Measurements from ENCODE around the gene SORT1.
"Not testable (repeated sequence)": the region's sequence is repeated elsewhere in the genome, so short reads cannot be mapped to it uniquely, and the experiment has no call there.

SORT1 gene

GRCh38 chr1:109306832-109307273 lies 90.9 kb downstream of the SORT1 start, which contains the start of gene MYBPHL:
Gene MYBPHL (minus strand): TSS chr1:109307011. CDS start chr1:109306991, 20 bp downstream.
- Histone ChIP-seq H3K27me3 (replicated peaks; ENCODE audit: control insufficient read depth, insufficient read depth, low read length) (no peaks in the 10 kb centered on the region), H3K4me3 (ENCODE audit: low read length) (no peak within 1 kb of the TSS), H3K36me3 (ENCODE audit: control insufficient read depth, insufficient read depth, low read length, severe bottlenecking) (peaks cover 42% of the 10 kb centered on the region), H3K9me3 (ENCODE audit: control insufficient read depth, low read length) (no peaks in the 10 kb centered on the region), H3K9ac (ENCODE audit: low read length) (no peak within 1 kb of the TSS), H3K4me1 (ENCODE audit: control insufficient read depth, insufficient read depth, low read length) (peaks cover 11% of the 10 kb centered on the region)
- no peak for DNase-seq (ENCODE audit: low read depth)

- H3K36me3 ChIP-seq (ENCODE audit: control insufficient read depth, insufficient read depth, low read length, severe bottlenecking), result peaks cover 34% of the 10 kb centered on the region
- not testable (repeated sequence) for H3K9me3 ChIP-seq (ENCODE audit: control insufficient read depth, low read length); H3K9ac ChIP-seq (ENCODE audit: low read length); H3K27me3 ChIP-seq (replicated peaks; ENCODE audit: control insufficient read depth, insufficient read depth, low read length); H3K4me3 ChIP-seq (ENCODE audit: low read length); DNase-seq (ENCODE audit: low read depth)
- peaks cover 11% of the 10 kb centered on the region for H3K4me1 ChIP-seq (ENCODE audit: control insufficient read depth, insufficient read depth, low read length)
These were observed 91.7 kb downstream of the SORT1 start for GRCh38 chr1:109305991-109306390.

- DNase-seq (ENCODE audit: low read depth), result no peak
- H3K9me3 ChIP-seq (ENCODE audit: control insufficient read depth, low read length), result no peaks in the 10 kb centered on the region
These were observed 93.3 kb downstream of the SORT1 start for GRCh38 chr1:109304226-109304920.

GRCh38 chr1:109301874-109302273 lies 95.8 kb downstream of the SORT1 start:
- H3K27me3 ChIP-seq (replicated peaks; ENCODE audit: control insufficient read depth, insufficient read depth, low read length), result no peaks in the 10 kb centered on the region
- no peaks in the 10 kb centered on the region for H3K9me3 ChIP-seq (ENCODE audit: control insufficient read depth, low read length)
- H3K4me1 ChIP-seq (ENCODE audit: control insufficient read depth, insufficient read depth, low read length), result peaks cover 31% of the 10 kb centered on the region
- H3K9ac ChIP-seq (ENCODE audit: low read length), result no peak overlapping the region
- no peak for DNase-seq (ENCODE audit: low read depth)
- H3K4me3 ChIP-seq (ENCODE audit: low read length), result no peak overlapping the region
- H3K36me3 ChIP-seq (ENCODE audit: control insufficient read depth, insufficient read depth, low read length, severe bottlenecking), result no peaks in the 10 kb centered on the region

More at GRCh38 chr1:109304226-109304920, 93.3 kb downstream of the SORT1 start:
- H3K4me1 ChIP-seq (ENCODE audit: control insufficient read depth, insufficient read depth, low read length), result peaks cover 21% of the 10 kb centered on the region
- no peak overlapping the region for H3K4me3 ChIP-seq (ENCODE audit: low read length)
- no peaks in the 10 kb centered on the region for H3K27me3 ChIP-seq (replicated peaks; ENCODE audit: control insufficient read depth, insufficient read depth, low read length)
- H3K9ac ChIP-seq (ENCODE audit: low read length), result no peak overlapping the region
- H3K36me3 ChIP-seq (ENCODE audit: control insufficient read depth, insufficient read depth, low read length, severe bottlenecking), result peaks cover 18% of the 10 kb centered on the region

GRCh38 chr1:109300650-109301151 lies 97.0 kb downstream of the SORT1 start:
- Histone ChIP-seq H3K9ac (ENCODE audit: low read length) (no peak overlapping the region), H3K4me1 (ENCODE audit: control insufficient read depth, insufficient read depth, low read length) (peaks cover 31% of the 10 kb centered on the region), H3K27me3 (replicated peaks; ENCODE audit: control insufficient read depth, insufficient read depth, low read length) (no peaks in the 10 kb centered on the region), H3K9me3 (ENCODE audit: control insufficient read depth, low read length) (no peaks in the 10 kb centered on the region), H3K36me3 (ENCODE audit: control insufficient read depth, insufficient read depth, low read length, severe bottlenecking) (no peaks in the 10 kb centered on the region), H3K4me3 (ENCODE audit: low read length) (no peak overlapping the region)
- no peak for DNase-seq (ENCODE audit: low read depth)

GRCh38 chr1:109299558-109300343 lies 98.0 kb downstream of the SORT1 start:
- DNase-seq (ENCODE audit: low read depth), result no peak
- H3K4me3 ChIP-seq (ENCODE audit: low read length), result no peak overlapping the region
- no peaks in the 10 kb centered on the region for H3K36me3 ChIP-seq (ENCODE audit: control insufficient read depth, insufficient read depth, low read length, severe bottlenecking)
- H3K4me1 ChIP-seq (ENCODE audit: control insufficient read depth, insufficient read depth, low read length), result peaks cover 28% of the 10 kb centered on the region
- H3K9ac ChIP-seq (ENCODE audit: low read length), result no peak overlapping the region
- no peaks in the 10 kb centered on the region for H3K27me3 ChIP-seq (replicated peaks; ENCODE audit: control insufficient read depth, insufficient read depth, low read length)
- no peaks in the 10 kb centered on the region for H3K9me3 ChIP-seq (ENCODE audit: control insufficient read depth, low read length)

GRCh38 chr1:109298666-109299557 lies 98.8 kb downstream of the SORT1 start:
- peaks cover 24% of the 10 kb centered on the region for H3K4me1 ChIP-seq (ENCODE audit: control insufficient read depth, insufficient read depth, low read length)
- no peaks in the 10 kb centered on the region for H3K9me3 ChIP-seq (ENCODE audit: control insufficient read depth, low read length)
- peak; percentile 83 for DNase-seq (ENCODE audit: low read depth)
- no peaks in the 10 kb centered on the region for H3K36me3 ChIP-seq (ENCODE audit: control insufficient read depth, insufficient read depth, low read length, severe bottlenecking)
- peak overlapping the region; percentile 53 for H3K9ac ChIP-seq (ENCODE audit: low read length)
- no peaks in the 10 kb centered on the region for H3K27me3 ChIP-seq (replicated peaks; ENCODE audit: control insufficient read depth, insufficient read depth, low read length)
- peak overlapping the region; percentile 33 for H3K4me3 ChIP-seq (ENCODE audit: low read length)

- Histone ChIP-seq H3K27me3 (replicated peaks; ENCODE audit: control insufficient read depth, insufficient read depth, low read length) (no peaks in the 10 kb centered on the region), H3K4me1 (ENCODE audit: control insufficient read depth, insufficient read depth, low read length) (peaks cover 24% of the 10 kb centered on the region), H3K4me3 (ENCODE audit: low read length) (no peak overlapping the region), H3K9me3 (ENCODE audit: control insufficient read depth, low read length) (no peaks in the 10 kb centered on the region), H3K9ac (ENCODE audit: low read length) (no peak overlapping the region), H3K36me3 (ENCODE audit: control insufficient read depth, insufficient read depth, low read length, severe bottlenecking) (no peaks in the 10 kb centered on the region)
- DNase-seq (ENCODE audit: low read depth), result no peak
These were observed 100.9 kb downstream of the SORT1 start for GRCh38 chr1:109296782-109297181.

GRCh38 chr1:109295712-109296415 lies 101.9 kb downstream of the SORT1 start:
- Histone ChIP-seq H3K9me3 (ENCODE audit: control insufficient read depth, low read length) (no peaks in the 10 kb centered on the region), H3K4me3 (ENCODE audit: low read length) (no peak overlapping the region), H3K9ac (ENCODE audit: low read length) (no peak overlapping the region), H3K36me3 (ENCODE audit: control insufficient read depth, insufficient read depth, low read length, severe bottlenecking) (no peaks in the 10 kb centered on the region), H3K27me3 (replicated peaks; ENCODE audit: control insufficient read depth, insufficient read depth, low read length) (no peaks in the 10 kb centered on the region), H3K4me1 (ENCODE audit: control insufficient read depth, insufficient read depth, low read length) (peaks cover 24% of the 10 kb centered on the region)
- no peak for DNase-seq (ENCODE audit: low read depth)

GRCh38 chr1:109294481-109294880 lies 103.2 kb downstream of the SORT1 start:
- DNase-seq (ENCODE audit: low read depth), result no peak
- no peak overlapping the region for H3K9ac ChIP-seq (ENCODE audit: low read length)
- no peaks in the 10 kb centered on the region for H3K27me3 ChIP-seq (replicated peaks; ENCODE audit: control insufficient read depth, insufficient read depth, low read length)
- no peaks in the 10 kb centered on the region for H3K36me3 ChIP-seq (ENCODE audit: control insufficient read depth, insufficient read depth, low read length, severe bottlenecking)
- no peaks in the 10 kb centered on the region for H3K9me3 ChIP-seq (ENCODE audit: control insufficient read depth, low read length)
- peaks cover 15% of the 10 kb centered on the region for H3K4me1 ChIP-seq (ENCODE audit: control insufficient read depth, insufficient read depth, low read length)
- no peak overlapping the region for H3K4me3 ChIP-seq (ENCODE audit: low read length)
